Skeletal muscle satellite cell (primary cell): ENCODE data around the gene DUSP9.

Experiments
- H3K27me3 ChIP-seq: 2 replicates; pipeline ENCODE4 v1.7.0; 2013; ENCODE audit warnings: low read length; ENCODE audit not compliant: control insufficient read depth, insufficient read depth
- H3K36me3 ChIP-seq: 2 replicates; pipeline ENCODE4 v1.7.0; 2013; ENCODE audit warnings: mild to moderate bottlenecking, control low read depth, low read length; ENCODE audit not compliant: insufficient read depth
- H3K4me1 ChIP-seq: 2 replicates; pipeline ENCODE4 v1.7.0; 2013; ENCODE audit warnings: low read length; ENCODE audit not compliant: control insufficient read depth, insufficient read depth
- H3K4me2 ChIP-seq: 2 replicates; pipeline ENCODE4 v1.7.0; 2013; ENCODE audit warnings: mild to moderate bottlenecking, low read length
- H3K4me3 ChIP-seq: 2 replicates; pipeline ENCODE4 v1.7.0; 2013; ENCODE audit warnings: low read length
- H3K9ac ChIP-seq: 2 replicates; pipeline ENCODE4 v1.7.0; 2013; ENCODE audit warnings: mild to moderate bottlenecking, low read depth, low read length, moderate library complexity
- H3K9me3 ChIP-seq: replicated peaks from 2 replicates; pipeline ENCODE4 v1.7.0; 2013; ENCODE audit warnings: mild to moderate bottlenecking, control low read depth, low read length

Gene DUSP9

DNA sequence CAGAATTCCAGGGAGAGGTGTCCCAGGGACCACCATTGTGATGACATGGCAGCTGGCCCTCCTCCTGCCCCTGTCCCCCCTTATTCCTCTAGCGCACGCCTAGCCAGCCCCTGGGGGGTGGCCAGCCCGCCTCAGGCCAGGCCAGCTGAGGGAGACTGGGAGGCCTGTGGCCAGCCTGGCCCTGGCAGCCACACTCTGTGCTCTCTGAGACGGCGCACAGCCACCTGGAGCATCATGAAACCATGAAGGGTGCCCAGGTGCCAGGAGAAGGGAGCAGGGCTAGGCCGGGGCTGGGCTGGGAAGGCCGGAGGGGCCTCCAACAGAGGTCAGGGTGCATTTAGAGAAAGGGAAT is 14.4 kb upstream of the DUSP9 start:
- H3K9me3 ChIP-seq: peaks cover 6% of the 10 kb centered on the region
- H3K36me3 ChIP-seq: no peaks in the 10 kb centered on the region

DNA sequence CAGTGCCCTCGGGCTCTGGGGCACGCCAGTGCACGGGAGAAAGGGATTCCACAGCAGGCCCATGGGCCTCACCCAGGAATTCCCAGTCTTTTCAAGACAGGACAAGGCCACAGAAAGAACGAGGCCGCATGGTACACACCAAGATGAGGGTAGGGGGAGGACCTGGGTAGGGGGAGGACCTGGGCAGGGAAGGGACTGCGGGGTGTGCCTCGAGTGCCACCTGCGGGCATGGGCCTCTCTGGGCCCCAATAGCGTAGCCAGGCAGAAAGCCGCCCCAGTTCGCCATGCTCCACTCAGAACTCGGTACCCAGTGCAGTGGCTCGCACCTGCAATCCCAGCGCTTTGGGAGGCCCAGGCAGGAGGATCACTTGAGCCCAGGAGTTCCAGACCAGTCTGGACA is 14.0 kb upstream of the DUSP9 start:
- H3K9me3 ChIP-seq: peaks cover 6% of the 10 kb centered on the region
- no peaks in the 10 kb centered on the region for H3K36me3 ChIP-seq
- H3K4me3 ChIP-seq: no peak overlapping the region
- H3K27me3 ChIP-seq: peaks cover 9% of the 10 kb centered on the region
- H3K9ac ChIP-seq: no peak overlapping the region
- no peak overlapping the region for H3K4me2 ChIP-seq
- H3K4me1 ChIP-seq: no peaks in the 10 kb centered on the region

More for the DNA sequence above, 14.4 kb upstream of the DUSP9 start:
- Histone ChIP-seq H3K27me3 (peaks cover 9% of the 10 kb centered on the region), H3K4me1 (no peaks in the 10 kb centered on the region), H3K4me2 (no peak overlapping the region), H3K4me3 (no peak overlapping the region), H3K9ac (no peak overlapping the region)

DNA sequence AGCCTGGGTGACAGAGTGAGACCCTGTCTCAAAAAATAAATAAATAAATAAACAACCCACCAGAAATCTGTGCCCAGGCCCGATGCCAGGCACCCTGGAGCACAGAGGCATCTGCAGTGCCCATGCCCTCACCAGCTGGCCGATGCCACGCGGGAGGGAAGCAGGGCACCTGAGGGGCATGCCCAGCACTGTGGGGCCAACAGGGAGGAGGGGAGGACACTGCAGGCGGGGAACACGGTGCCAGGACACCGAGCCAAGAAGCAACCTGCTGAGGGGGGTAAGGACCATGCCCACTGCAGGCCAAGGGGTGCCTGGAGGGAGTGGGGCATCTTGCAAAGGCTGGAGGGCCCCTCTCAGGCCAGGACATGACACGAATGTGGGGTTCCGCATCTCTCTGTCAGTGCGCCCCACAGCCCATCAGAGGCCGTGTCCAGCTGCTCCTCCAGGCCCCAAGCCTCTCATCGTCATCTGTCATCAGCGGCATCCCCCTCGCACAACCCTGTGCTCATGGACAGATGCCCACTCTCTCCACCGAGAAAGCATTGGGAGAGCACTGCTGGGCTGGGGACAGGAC is 13.3 kb upstream of the DUSP9 start:
- Histone ChIP-seq H3K4me3 (no peak overlapping the region), H3K27me3 (peaks cover 9% of the 10 kb centered on the region), H3K36me3 (no peaks in the 10 kb centered on the region), H3K9me3 (peaks cover 6% of the 10 kb centered on the region), H3K9ac (no peak overlapping the region), H3K4me1 (no peaks in the 10 kb centered on the region), H3K4me2 (no peak overlapping the region)

DNA sequence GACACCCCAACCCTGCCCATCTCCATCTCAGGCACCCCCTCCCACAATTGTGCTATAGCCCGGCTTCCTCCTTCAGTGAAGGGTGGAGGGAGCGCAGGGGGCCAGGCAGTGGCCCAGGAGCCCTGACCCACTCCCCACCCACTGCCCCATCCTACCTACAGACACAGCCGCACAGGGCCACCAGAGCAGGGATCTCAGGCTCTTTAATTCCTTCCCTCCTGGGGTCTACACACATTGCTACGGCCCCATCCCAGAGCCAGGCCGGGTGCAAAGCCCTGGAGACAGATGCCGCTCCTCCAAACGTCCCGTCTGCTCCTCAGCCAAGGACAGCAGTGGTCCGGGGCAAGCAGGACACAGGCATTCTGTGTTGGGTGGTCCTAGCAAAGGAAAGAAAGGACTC is 12.8 kb upstream of the DUSP9 start:
- H3K4me1 ChIP-seq: no peaks in the 10 kb centered on the region
- H3K4me3 ChIP-seq: no peak overlapping the region
- peaks cover 6% of the 10 kb centered on the region for H3K9me3 ChIP-seq
- H3K9ac ChIP-seq: no peak overlapping the region
- H3K27me3 ChIP-seq: peaks cover 9% of the 10 kb centered on the region
- H3K4me2 ChIP-seq: no peak overlapping the region
- H3K36me3 ChIP-seq: no peaks in the 10 kb centered on the region

DNA sequence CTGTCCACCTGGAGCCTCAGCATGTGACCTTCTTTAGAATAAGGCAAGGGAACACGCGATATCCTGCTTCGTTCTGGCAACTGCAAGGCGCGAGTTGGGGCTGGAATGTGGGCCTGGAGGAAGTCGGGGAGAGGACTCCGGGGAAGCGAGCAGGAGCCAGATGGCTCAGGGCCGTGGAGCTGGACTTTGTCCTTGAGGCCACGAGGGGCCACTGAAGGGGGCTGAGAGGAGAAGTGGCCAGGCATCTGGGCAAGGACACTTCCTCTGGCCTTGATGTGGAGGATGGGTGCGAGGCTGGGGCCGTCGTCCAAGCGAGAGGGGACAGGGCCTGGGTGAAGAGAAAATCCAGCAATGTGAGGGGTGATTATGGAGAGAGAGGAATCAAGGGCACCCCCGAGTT is 12.2 kb upstream of the DUSP9 start:
- Histone ChIP-seq H3K9me3 (peaks cover 6% of the 10 kb centered on the region), H3K4me3 (no peak overlapping the region), H3K9ac (no peak overlapping the region), H3K27me3 (peaks cover 10% of the 10 kb centered on the region), H3K36me3 (no peaks in the 10 kb centered on the region), H3K4me1 (no peaks in the 10 kb centered on the region), H3K4me2 (no peak overlapping the region)

DNA sequence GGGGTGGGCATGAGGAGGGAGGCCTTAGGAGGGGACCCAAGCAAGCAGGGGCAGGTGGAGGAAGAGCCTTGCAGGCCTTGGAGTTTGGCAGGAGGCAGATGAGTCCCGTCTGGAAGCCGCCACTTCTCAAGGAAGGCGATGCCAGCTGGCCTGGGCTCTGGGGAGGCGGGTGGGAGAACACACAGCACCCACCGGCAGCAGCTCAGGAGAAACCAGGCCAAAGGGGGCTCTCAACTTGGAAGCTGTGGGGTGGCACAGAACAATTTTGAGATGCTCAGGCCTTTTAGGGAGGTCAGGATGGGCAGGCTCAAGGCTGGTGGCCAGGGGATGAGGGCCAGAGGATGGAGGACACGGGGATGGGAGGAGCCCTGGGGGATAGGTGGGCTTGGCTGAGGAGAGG is 11.6 kb upstream of the DUSP9 start:
- Histone ChIP-seq H3K27me3 (peaks cover 7% of the 10 kb centered on the region), H3K9me3 (peaks cover 6% of the 10 kb centered on the region), H3K9ac (no peak overlapping the region), H3K4me3 (no peak overlapping the region), H3K4me1 (no peaks in the 10 kb centered on the region), H3K4me2 (no peak overlapping the region), H3K36me3 (no peaks in the 10 kb centered on the region)

DNA sequence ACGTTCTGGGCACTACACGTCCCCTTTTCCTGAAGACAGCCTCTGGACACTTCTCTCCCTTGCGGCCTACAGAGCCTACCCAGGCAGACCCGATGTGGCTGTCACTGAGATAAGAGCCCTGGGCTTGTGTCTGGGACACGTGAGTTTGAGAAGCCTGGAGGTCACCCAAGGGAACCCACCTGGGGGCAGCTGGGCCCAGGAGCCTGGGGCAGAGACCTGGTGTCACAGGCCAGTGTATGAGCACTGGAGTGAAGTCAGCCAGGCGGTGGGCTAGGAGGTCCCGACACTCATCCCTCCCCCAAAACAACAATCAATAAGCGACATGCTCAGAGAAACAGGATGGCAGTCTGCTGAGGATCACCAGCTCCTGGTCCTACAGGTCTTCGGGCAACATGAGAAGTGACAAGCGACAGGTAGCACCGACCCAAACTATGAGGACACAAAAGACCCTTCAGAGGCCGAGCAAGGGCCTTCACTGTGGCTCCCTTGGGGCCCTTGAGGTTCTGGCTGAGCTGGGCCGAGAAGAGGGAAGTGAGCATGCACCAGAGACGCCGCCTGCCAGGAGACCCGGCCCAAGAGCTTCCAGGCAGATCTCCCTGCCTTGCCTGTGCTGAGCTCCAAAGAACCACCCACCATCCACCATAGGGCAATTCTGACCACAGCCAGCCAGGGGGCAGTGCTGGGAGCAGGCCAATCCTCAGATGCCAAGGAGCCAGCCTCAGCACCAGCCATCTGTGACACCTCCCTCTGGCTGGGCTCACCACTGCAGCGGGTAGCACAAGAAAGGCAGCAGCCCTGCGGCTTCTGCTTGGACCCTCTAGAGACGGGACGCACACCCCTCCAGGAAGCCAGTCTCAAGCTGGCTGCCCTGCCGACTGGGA is 11.0 kb upstream of the DUSP9 start:
- H3K36me3 ChIP-seq: no peaks in the 10 kb centered on the region
- no peak overlapping the region for H3K9ac ChIP-seq
- no peak overlapping the region for H3K4me3 ChIP-seq
- no peak overlapping the region for H3K4me2 ChIP-seq
- peaks cover 6% of the 10 kb centered on the region for H3K9me3 ChIP-seq
- no peaks in the 10 kb centered on the region for H3K4me1 ChIP-seq
- H3K27me3 ChIP-seq: peaks cover 12% of the 10 kb centered on the region

DNA sequence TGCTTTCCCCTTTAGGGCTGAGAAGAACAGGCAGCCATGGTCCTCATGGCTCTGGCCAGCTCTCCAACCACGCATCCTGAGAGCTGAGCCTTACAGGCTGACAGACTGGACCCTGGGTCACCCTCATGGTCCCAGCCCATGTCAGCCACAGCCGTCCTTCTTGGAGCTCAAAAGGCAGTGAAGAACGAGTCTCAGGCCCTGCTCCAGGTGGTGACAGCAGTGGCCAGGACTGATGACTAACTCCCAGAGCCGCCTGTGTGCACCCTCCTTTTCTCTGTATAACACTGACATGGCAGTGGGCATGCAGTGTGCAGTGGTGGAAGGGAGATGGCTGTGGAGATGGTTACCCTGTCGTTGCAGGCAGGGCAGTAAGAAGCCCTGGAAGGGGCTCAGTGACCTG is 10.3 kb upstream of the DUSP9 start:
- Histone ChIP-seq H3K9me3 (peaks cover 1% of the 10 kb centered on the region), H3K27me3 (peaks cover 19% of the 10 kb centered on the region)

DNA sequence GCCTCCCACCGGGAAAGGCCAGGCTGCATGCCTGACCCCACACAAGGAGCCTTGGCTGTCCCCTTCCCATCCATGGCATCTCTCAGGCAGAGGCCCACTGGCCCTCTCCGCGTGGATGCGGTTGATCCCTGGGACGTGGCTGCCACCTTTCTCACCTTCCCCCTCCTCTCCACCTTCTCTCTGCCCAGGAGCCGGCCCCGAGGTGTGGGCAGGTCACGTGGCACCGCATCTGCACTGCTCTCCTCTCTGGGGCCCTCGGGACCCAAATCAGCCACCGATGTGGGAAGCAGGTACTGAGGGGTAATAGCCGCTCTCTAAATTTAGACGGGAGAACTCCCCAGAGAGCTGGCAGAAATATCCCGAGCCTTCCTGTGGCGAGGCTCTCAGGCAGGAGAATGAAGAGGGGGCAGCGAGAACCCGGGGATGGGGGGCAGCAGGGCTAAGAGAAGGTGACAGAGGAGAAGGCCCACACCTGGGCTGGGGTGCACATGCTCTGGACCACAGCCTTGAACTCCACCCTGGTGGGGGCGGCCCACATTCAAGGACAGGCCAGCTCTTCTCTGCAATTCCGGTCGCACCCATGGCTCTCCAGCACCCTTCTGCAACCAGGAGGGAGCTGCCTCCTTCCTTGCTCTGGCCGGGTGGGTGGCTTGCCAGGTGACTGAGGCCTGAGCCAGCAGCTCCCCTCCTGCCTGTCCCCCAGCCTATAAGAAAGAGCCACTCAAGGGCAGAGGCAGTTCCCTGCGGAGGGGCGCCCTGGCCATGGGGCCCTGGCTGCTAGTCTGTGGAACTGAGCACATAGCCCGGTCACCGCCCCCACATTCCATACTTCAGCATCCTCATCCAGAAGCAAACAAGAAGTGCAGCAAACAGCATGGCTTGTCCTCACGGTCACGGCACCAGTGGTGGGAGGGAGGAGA is 9.6 kb upstream of the DUSP9 start:
- H3K9ac ChIP-seq: no peak overlapping the region
- no peaks in the 10 kb centered on the region for H3K36me3 ChIP-seq
- no peaks in the 10 kb centered on the region for H3K9me3 ChIP-seq
- no peak overlapping the region for H3K4me3 ChIP-seq
- H3K4me2 ChIP-seq: no peak overlapping the region
- H3K4me1 ChIP-seq: no peaks in the 10 kb centered on the region
- H3K27me3 ChIP-seq: peaks cover 21% of the 10 kb centered on the region

More for the DNA sequence above, 10.3 kb upstream of the DUSP9 start:
- H3K4me3 ChIP-seq: no peak overlapping the region
- no peaks in the 10 kb centered on the region for H3K4me1 ChIP-seq
- H3K9ac ChIP-seq: no peak overlapping the region
- no peak overlapping the region for H3K4me2 ChIP-seq
- H3K36me3 ChIP-seq: no peaks in the 10 kb centered on the region

DNA sequence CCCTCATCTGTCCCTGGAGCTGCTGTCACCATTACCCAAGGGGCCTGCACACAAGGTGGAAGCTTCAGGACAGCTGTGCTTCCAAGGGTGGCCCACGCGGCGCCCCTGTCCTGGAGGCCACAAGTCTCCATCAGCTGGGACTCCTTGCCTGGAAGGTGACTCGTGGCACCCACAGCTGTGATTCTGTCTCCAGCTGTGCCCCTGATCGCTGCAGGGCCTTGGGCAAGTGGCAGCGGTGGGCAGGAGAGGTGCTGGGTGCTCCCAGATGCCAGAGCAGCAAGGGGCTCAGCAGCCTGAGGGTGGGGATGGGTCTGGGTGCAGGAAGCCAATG is 9.0 kb upstream of the DUSP9 start:
- no peak overlapping the region for H3K9ac ChIP-seq
- H3K4me2 ChIP-seq: no peak overlapping the region
- no peaks in the 10 kb centered on the region for H3K36me3 ChIP-seq
- peaks cover 25% of the 10 kb centered on the region for H3K27me3 ChIP-seq
- H3K4me1 ChIP-seq: no peaks in the 10 kb centered on the region
- no peaks in the 10 kb centered on the region for H3K9me3 ChIP-seq
- H3K4me3 ChIP-seq: no peak overlapping the region

DNA sequence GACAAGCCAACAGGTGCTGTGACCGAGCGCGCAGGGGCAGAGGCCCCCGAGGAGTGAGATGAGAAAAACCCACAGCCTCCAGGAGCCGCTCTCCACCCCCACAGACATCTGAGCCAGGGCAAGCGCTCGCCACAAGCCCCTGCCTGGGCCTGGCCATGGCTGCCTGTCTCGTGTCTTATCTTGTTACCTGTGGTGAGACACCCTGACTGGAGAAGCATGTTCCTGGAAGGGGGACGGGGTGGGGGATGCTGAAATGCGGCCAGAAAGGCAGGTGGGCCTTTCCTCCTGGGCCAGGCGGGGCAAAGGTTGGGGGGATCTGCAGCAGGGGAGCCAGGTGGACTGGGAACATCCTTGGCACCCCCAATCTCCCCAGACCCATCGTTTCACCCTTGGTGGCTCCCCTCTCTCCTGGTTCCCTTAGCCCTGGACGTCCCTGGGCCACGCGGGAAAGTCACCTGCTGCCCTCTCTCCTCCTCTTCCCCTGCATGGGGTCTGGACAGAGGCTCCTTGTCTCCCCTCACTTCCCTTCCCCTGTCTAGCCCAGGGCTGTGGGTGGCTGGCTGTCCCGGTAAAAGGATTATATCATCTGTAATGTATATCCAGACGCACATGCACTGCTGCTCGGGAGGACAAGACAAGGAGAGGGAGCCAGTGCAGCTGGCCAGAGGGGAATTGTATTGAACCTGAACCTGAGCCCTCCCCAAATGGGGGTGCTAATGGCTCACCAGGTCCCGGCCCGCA is 8.4 kb upstream of the DUSP9 start:
- Histone ChIP-seq H3K4me2 (no peak overlapping the region), H3K9ac (no peak overlapping the region), H3K4me1 (peaks cover 2% of the 10 kb centered on the region), H3K27me3 (peaks cover 28% of the 10 kb centered on the region), H3K36me3 (no peaks in the 10 kb centered on the region), H3K9me3 (no peaks in the 10 kb centered on the region), H3K4me3 (no peak overlapping the region)
